Raji (cell line): Measurements from ENCODE around the gene GART.

Experiments
- POLR2A ChIP-seq: IDR thresholded peaks from 2 replicates; pipeline ENCODE4 v1.6.1; 2011; ENCODE audit warnings: low read depth, low read length, control low read depth; ENCODE audit not compliant: insufficient read depth

Gene GART

DNA sequence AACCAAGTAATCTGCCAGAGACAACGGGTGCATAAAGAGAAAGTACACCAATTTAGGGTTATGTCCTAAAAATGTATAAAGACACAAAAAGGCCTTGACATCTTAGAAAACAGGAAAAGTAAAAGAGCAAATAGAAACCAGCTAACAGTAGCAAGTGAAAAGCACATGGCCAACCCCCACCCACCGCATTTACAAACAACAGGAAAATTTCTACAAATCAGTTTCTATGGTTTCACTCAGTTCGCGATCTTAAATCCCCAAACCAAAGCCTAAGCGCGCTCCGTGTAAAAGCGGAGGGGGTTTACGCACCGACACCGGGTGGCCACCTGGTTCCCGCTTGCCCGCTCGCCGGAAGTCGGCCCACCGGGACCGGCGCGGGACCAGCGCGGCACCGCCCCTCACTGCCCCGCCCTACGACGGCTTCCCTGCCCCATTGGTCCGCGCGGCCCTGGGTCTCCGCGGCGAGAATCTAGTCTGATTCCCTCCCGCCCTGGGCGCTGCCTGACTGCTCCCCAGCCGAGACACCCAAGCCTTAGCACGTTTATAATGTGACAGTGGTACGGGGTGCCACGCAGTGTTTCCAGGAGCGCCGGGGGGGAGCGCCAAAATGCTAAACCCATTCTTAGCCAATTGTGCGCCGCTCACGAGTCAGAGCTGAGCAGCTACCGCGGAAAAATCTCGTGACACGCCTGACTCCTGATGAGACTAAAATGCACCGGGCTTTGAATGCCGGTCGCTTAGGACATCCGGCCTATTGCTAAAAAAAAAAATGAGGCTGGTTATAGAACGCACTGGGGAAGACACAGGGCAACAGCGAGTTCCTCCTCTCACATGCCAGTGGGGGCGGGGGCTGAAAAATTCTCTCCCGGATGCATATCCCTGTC, at the start of gene GART:
TSS of gene GART (minus strand) at position 362 of the 884 bp plus-strand sequence. CDS start 2,802 bp downstream, outside the sequence.
- peak; percentile 73 for TF ChIP-seq POLR2A

DNA sequence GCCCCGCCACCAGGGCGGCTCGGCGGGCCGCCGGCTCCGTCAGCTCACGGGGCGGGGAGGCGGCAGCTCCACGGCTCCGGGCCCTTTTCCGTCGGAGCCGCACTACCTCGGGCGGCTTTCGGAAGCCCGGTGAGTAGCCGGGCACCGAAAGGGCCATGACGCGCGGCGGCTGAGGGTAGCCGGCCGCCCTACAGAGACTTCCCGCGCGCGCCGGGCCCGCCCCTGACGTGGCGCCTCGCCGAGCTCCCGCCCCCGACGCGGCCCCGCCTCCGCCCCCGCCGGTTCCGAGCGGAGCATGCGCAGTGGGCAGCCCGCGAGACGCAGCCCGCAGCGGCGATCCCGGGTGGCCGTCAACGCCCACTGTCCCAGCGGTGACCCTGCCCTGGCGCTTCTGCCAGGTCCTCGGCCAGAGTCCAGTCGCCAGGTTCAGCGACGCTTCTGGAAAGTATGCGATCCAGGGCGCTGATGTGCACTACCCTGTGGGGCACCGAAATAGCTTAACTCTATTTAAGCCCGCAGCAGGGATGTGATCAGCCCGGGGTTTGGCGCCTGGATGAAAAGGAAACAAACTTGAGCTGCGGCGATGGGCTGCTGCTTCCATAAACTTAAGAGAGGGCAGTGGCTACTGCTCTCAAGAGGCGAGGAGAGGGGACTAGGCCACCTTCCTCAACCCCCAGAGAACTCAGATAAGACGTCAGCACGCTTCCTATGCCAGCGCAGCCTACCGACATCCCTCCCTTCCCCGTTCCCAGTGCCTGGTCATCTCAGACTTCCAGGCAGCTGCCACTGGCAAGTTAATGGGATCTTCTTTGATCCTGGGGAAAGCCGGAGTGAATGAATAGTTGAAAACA, 46.8 kb upstream of the GART start, which contains the start of gene DONSON:
TSS of gene DONSON (minus strand) at position 200 of the 851 bp plus-strand sequence. CDS start at position 157, 43 bp downstream.
- TF ChIP-seq POLR2A = peak; percentile 73

DNA sequence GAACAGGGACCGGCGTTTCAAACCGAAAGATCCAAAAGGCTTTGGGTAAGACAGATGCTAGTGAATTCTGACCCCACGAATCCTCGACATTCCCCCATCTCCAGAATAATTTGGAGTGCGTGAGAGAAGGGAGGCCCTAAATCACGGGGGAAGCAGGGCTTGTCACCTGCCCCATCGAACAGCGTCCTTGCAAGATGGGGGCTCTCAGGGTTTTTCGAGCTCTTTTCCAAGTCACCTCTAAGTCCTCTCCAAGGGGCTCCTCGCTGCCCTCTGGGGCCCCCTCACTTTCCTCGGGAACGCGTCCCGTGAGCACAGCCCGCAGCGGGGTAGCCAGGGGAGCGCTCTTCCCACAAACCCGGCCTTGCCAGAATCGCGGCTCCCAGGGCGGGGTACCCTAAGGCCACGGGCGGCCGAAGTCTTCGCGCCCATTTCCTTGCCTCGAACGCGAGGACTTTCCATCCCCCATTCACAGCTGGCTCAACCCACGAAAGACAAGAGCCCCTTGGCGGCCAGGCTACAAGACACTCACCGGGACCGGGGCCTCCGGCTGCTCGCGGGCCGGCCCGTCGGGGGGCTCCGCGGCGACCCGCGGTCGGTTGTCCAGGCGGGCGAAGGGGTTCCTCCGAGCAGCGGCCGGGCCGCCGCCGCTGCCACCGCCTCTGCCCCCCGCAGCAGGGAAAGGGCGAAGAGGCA, 46.0 kb upstream of the GART start:
- TF ChIP-seq POLR2A = no peak

DNA sequence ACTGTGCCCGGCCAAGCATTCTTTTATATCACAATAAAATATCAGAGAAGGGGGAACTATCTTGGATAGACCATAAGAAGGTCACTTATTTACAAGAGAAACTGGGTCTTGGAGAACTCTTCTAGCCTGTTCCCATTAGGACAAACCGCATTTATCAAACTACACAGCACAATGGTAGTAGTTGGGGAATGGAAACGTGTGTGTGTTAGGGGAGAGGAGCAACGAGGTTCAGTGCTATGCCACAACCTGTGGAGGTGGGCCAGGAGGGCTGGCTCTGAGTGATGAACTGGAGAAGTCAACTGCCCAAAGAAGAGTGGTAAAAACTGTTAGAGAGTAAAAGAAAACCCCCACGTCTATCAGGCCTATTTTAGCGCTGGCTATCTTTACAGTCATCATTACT, 45.0 kb upstream of the GART start:
- TF ChIP-seq POLR2A = no peak

DNA sequence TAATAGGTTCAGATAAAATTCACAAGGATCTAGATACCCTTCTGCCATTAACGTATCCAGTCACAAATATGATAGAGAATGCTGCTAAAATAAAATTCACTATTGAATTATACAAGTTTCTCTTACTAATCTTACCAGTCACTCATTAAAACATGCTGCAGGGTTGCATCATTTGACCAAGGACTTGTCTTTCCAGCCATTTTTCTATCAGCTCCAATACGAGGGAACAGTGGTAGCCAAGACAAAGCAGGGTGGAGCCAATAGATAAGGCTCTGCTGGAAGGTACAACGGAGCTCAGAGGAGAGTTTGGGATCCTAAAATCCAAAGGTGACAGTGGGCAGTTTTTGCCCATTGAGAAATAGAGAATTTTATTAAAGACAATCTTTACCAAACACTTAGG, 42.5 kb upstream of the GART start:
- TF ChIP-seq POLR2A = no peak

DNA sequence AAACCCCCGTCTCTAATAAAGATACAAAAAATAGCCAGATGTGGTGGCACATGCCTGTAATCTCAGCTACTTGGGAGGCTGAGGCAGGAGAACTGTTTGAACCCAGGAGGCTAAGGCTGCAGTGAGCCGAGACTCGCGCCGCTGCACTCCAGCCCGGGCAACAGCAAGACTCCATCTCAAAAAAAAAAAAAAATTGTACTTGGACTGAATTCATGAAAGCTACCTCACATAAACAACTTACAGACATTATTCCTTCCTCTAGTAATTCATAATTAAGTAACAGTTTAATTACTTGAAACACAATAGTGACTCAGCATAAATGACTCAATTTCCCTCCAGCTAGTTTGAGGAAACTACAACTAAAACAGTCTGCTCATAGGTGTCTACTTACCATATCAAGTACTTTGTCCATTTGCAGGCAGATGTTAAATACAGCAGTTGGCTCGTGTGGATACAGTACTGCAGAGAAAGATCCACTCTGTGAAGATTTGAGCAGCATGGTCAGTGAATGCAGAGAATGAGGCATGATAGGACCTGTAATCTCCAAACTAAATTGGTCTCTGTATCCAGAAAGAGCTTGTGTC, 37.1 kb upstream of the GART start:
- TF ChIP-seq POLR2A = no peak

DNA sequence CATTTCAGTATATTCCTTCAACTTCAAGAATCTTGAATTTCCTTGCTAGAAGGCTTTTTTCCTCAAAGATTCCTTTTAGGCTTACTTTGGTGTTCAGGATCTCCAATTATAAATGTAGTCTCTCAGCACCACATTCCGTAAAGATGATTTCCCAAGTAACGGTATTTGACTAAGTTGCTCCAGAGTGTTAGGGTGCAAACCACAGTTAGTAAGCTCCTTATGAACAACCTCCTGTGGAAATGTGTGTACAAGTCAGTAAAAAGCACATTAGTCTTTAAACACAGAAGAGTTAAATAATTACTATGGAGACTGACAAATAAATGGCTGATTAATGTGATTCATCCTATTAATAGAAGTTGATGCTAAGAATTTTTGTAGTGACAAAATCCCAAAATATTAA, 36.3 kb upstream of the GART start:
- TF ChIP-seq POLR2A = no peak

DNA sequence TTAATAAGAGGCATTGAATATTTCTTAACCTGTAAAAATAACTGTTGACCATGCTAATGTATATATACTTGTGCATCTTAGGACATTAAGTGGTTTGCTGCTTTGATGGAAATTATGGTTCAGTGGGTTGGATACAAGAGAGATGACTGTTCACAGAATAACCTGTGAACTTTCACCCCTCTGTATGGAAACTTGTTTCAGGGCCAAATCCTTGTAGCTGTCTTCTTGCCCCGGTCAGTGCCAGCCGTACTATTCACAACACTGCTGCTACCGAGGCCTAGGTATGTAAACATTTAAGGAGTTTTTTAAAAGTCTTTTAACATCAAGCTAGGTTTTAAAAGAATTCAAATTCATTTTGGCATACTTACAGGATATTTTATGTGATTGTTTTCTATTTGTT, 30.4 kb upstream of the GART start:
- TF ChIP-seq POLR2A = no peak

DNA sequence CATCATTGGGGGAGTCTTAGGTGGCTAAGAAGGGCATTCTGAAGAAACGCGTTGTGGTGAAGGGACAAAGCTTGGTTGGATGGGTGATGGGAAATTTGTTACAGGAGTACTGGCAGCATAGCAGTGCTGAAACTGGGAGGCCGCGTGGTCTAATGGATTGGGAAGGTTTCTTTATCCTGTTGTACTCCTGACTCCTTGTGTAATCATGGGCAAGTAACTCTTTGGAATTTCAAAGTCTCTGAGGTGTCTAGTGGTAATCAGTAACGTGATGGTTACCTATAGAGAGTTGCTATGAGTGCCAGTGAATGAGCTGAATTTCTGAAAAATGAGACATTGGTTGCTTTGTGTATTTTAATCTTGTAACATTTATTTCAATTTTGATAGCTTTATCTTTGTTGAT, 28.1 kb upstream of the GART start:
- no peak for TF ChIP-seq POLR2A

DNA sequence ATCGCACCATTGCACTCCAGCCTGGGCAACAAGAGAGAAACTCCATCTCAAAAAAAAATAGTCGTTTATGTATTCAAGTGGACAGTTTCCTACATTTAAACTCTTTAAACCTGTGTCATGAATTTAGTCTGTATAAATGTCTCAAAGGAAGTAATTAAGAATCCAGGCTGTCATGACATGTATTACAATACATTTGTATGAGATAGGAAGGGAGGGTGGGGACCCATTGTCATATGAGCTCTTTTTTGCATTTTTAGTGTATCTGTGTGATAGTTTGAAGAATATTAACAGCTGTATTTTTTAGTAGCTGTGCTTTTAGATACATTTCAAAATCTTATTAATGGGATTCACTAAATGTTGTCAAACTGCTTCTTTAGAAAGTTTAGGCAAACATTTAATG, 26.5 kb upstream of the GART start:
- no peak for TF ChIP-seq POLR2A

DNA sequence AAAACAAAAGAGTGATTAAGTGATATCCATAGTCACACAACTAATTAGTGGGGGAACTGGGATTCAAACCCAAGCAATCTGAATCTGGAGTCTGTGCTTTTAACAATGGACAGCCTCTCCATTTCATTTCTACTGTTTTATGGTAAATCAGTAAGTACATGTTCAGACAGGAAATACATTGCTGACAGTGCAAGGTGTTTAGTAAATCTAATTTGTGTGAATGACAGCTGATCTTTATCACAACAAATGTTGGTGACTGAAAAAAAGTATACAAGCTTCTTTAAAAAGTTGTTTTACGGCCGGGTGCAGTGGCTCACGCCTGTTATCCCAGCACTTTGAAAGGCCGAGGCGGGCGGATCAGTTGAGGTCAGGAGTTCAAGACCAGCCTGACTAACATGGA, 26.0 kb upstream of the GART start:
- TF ChIP-seq POLR2A = no peak

DNA sequence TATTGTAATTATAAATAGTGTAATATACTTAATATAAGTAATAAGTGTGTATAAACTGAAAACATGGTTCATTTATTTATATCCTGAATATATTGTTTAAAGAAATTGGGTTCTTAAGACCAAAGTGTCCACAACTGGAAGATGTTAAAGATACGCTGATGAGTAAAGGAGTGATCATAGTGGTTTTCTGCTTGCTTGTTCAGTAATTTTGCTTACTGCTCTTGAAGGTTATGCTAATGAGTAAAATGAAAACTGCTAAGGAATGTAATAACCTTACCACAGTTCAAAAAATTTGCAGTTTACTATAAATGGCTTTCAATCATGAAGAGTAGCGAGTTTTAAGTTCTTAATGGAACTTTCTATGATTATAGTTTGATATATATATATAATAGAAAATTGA, 24.6 kb upstream of the GART start:
- TF ChIP-seq POLR2A = no peak

DNA sequence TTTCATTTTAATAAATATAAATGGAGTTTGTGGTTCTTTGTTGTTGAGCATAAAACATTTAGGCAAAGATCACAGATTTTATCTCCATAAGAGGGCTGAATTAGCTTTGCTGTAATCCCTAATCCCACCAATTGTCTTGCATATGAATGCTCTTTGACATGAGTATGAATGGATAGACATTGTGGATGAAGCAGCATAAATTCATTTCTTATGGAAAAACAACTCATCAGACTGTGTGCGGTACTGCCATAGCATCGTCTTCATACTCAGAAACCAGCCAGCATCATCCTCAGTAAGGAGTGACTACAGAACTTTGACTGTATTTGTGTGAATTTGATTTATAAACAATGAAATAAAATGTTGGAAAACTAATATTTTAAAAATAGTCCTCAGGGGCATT, 20.5 kb upstream of the GART start:
- TF ChIP-seq POLR2A = no peak

DNA sequence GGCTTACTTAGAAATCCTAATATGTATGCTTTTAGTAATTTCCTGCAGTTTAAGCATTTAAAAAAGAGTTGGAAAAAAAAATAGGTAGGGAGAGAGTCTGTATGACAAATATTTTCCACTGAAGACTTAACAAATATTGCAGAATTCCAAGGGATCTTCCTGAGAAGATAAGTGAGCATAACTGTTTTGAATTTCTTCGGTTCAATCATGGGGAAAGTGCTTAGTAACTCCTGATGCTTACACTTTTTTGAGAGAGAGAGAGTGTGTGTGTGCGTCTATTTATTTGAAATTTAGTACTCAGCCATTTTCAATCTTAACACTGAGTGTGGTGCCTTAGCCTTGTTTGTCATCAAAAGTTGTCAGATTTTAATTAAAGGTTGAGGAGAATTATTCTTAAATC, 19.5 kb upstream of the GART start:
- TF ChIP-seq POLR2A = no peak

DNA sequence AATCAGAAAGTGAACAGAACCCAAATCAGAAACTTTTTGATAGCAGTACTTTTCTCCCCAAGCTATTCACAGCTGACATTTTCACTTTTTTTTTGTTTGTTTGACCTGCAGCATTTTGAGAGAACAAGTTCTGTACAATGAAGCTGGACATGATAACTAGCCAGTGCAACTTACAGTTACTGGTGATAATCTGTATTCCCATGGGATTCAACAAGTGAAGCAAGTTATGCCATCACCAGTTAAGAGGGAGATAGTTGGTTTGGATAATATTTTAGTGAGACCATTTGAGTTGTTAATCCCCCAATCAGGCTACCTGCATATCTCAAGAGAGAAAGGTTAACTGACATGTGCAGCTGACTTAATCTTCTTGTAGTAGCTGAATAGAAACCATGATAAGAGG, 19.0 kb upstream of the GART start:
- TF ChIP-seq POLR2A = no peak
